ENCODE measurements around the gene HNRNPDL. TPM values are rescaled to one million over a fixed set of nuclear protein-coding genes. Genes with fewer than 3 reads are reported as not detected.

HNRNPDL gene
- total and polyA plus RNA-seq, 2 of the 4 experiments (the other 2 are of a cell fraction): 52.9 to 276 TPM

- Histone ChIP-seq H3K23ac (ENCODE audit: low read depth, low read length) (no peak overlapping the region), H2AK5ac (ENCODE audit: low read depth, low read length) (no peak overlapping the region), H4K91ac (ENCODE audit: insufficient read depth, low read depth, low read length) (no peak overlapping the region), H3K4ac (ENCODE audit: low read depth, low read length) (no peak overlapping the region), H3K9me1 (ENCODE audit: insufficient read depth, low read length) (no peaks in the 10 kb centered on the region; the same call in 1 of the 2 replicates), H2AFZ (replicated peaks; ENCODE audit: low read length, poor library complexity) (no peak overlapping the region), H4K20me1 (ENCODE audit: insufficient read depth, low read length) (no peaks in the 10 kb centered on the region), H2AK9ac (replicated peaks; ENCODE audit: low read depth, low read length, poor library complexity) (no peak overlapping the region), H3K18ac (ENCODE audit: low read depth, low read length) (no peak overlapping the region), H3K4me3 (ENCODE audit: insufficient read depth, low read depth, low read length) (no peak overlapping the region), H3K36me3 (ENCODE audit: control insufficient read depth, insufficient read depth, low read length) (no peaks in the 10 kb centered on the region), H3K79me1 (ENCODE audit: low read depth in 1 of 2, low read length in 2 of 2) (no peaks in the 10 kb centered on the region), H3K56ac (ENCODE audit: extremely low read depth, insufficient read depth, low read length) (no peak overlapping the region; the same call in 1 of the 2 replicates), H3K14ac (replicated peaks; ENCODE audit: low read depth, low read length) (no peak overlapping the region), H4K8ac (ENCODE audit: low read depth in 2 of 2, low read length in 2 of 2) (no peak overlapping the region), H4K5ac (ENCODE audit: low read depth, low read length) (no peak overlapping the region), H2BK15ac (ENCODE audit: low read depth, low read length) (no peak overlapping the region), H3K27ac (ENCODE audit: insufficient read depth, low read length) (no peak overlapping the region), H3K27me3 (ENCODE audit: control insufficient read depth, insufficient read depth, low read length) (no peaks in the 10 kb centered on the region), H2BK20ac (ENCODE audit: low read depth, low read length) (no peak overlapping the region), H3K4me1 (ENCODE audit: control insufficient read depth, insufficient read depth, low read length) (no peaks in the 10 kb centered on the region; the same call in 1 of the 2 replicates), H2BK5ac (ENCODE audit: low read depth, low read length, poor library complexity, severe bottlenecking) (no peak overlapping the region), H3K9ac (ENCODE audit: low read depth, low read length) (no peak overlapping the region), H3K9me3 (ENCODE audit: control insufficient read depth, insufficient read depth, low read length) (no peaks in the 10 kb centered on the region), H2BK120ac (ENCODE audit: low read depth, low read length) (no peak overlapping the region), H3K4me2 (ENCODE audit: low read depth, low read length) (no peak overlapping the region)
- intact Hi-C loops (cut with micrococcal nuclease) (no loop called here), dilution Hi-C loops (cut with HindIII; ENCODE audit: low sequenced_read_pairs, unreplicated experiment) (no loop called here), in situ Hi-C loops (cut with MboI; ENCODE audit: low sequenced_read_pairs) (no loop called here)
- BruUV-seq (replicated peaks): no TSS peak
- DNase-seq: no peak
- WGBS, 2 experiments (ENCODE audit: extremely low coverage in 2 of 2, insufficient read length in 1 of 2): 100% methylated on average over 3 of the region's 15 CpGs; no CpG with 5 or more reads in 1 of the 2 experiments
- ChIA-PET POLR2A (ENCODE audit: unreplicated experiment) (no interaction called here), CTCF (no interaction called here)
- TF ChIP-seq MAZ (IDR thresholded peaks at IDR 0.05; ENCODE audit: borderline replicate concordance, low read depth, low read length) (no peak), MXI1 (IDR thresholded peaks at IDR 0.05; ENCODE audit: borderline replicate concordance, low read depth, low read length) (no peak), SMC3 (IDR thresholded peaks at IDR 0.05; ENCODE audit: low read depth, low read length) (no peak), RAD21 (IDR thresholded peaks at IDR 0.05; ENCODE audit: low read length) (no peak), CTCF (conservative IDR thresholded peaks at IDR 0.05; ENCODE audit: low read depth, low read length) (no peak), POLR2A (IDR thresholded peaks at IDR 0.05; ENCODE audit: low read depth, low read length) (no peak), BHLHE40 (IDR thresholded peaks at IDR 0.05; ENCODE audit: low read depth, low read length) (no peak), CEBPB (IDR thresholded peaks at IDR 0.05; ENCODE audit: low read depth, low read length) (no peak), MAFK (IDR thresholded peaks at IDR 0.05; ENCODE audit: low read depth, low read length) (no peak), RFX5 (IDR thresholded peaks at IDR 0.05; ENCODE audit: low read depth, low read length) (no peak), NFE2L2 (IDR thresholded peaks at IDR 0.05; ENCODE audit: low read depth, low read length) (no peak), CHD1 (IDR thresholded peaks at IDR 0.05; ENCODE audit: low read depth, low read length) (no peak), USF2 (IDR thresholded peaks at IDR 0.05; ENCODE audit: low read depth, low read length) (no peak), FOS (IDR thresholded peaks at IDR 0.05; ENCODE audit: low read depth, low read length) (no peak), RCOR1 (IDR thresholded peaks at IDR 0.05; ENCODE audit: insufficient replicate concordance, low read length) (no peak), ELK1 (IDR thresholded peaks at IDR 0.05; ENCODE audit: borderline replicate concordance, low read depth, low read length) (no peak)
- ATAC-seq (ENCODE audit: low read depth): no peak
Observed at GRCh38 chr4:82473621-82474164, 43.4 kb upstream of the HNRNPDL start.

All from IMR-90 (cell line).